CD4-positive, alpha-beta T cell treated with Interleukin-6 at 100 ng/mL for 8 hours (primary cell): ENCODE measurements around the gene CACNG4.

Experiments used
- DNase-seq: peaks from one replicate; pipeline ENCODE4 v3.0.0-alpha.2; 2020; ENCODE audit warnings: mixed read lengths, low spot score

The CACNG4 gene

GRCh38 chr17:67066717-67067116 is 102.2 kb downstream of the CACNG4 start:
- DNase-seq, result no peak

- no peak for DNase-seq
Measured at GRCh38 chr17:67067571-67068482, 103.3 kb downstream of the CACNG4 start.

- DNase-seq, result no peak
Measured at GRCh38 chr17:67068999-67069398, 104.5 kb downstream of the CACNG4 start.

GRCh38 chr17:67069603-67070136 is 105.2 kb downstream of the CACNG4 start:
- no peak for DNase-seq

- DNase-seq, result no peak
Measured at GRCh38 chr17:67071595-67071994, 107.1 kb downstream of the CACNG4 start.

- DNase-seq, result no peak
Measured at GRCh38 chr17:67072885-67073284, 108.4 kb downstream of the CACNG4 start.

GRCh38 chr17:67074781-67075180 is 110.3 kb downstream of the CACNG4 start:
- no peak for DNase-seq

GRCh38 chr17:67076290-67076689 is 111.8 kb downstream of the CACNG4 start:
- no peak for DNase-seq

- DNase-seq, result no peak
Measured at GRCh38 chr17:67078292-67078691, 113.8 kb downstream of the CACNG4 start.

GRCh38 chr17:67079491-67079890 is 115.0 kb downstream of the CACNG4 start:
- DNase-seq, result no peak

- DNase-seq, result no peak
Measured at GRCh38 chr17:67080804-67081203, 116.3 kb downstream of the CACNG4 start.

GRCh38 chr17:67082107-67082506 is 117.6 kb downstream of the CACNG4 start:
- peak; percentile 29 for DNase-seq
